ENCODE results near the gene RPL29. TPM values are rescaled to one million over a fixed set of nuclear protein-coding genes. Genes with fewer than 3 reads are reported as not detected.
A peak's percentile ranks its signal among the peaks of the same experiment; 100 is the strongest.

RPL29 gene
- total and polyA plus RNA-seq, 9 donors = 2,497 to 3,484 (median 2,953) TPM

GRCh38 chr3:51986010-51986947 lies 9.4 kb downstream of the RPL29 start:
- 76% methylated on average over 2 of the region's 12 CpGs for WGBS (ENCODE audit: insufficient coverage)
- Histone ChIP-seq H3K36me3 (ENCODE audit: control insufficient read depth, insufficient read depth, low read length) (peaks cover 17% of the 10 kb centered on the region), H3K27me3 (ENCODE audit: control insufficient read depth, insufficient read depth, low read length) (no peaks in the 10 kb centered on the region), H3K27ac (ENCODE audit: low read length) (no peak overlapping the region), H3K4me1 (ENCODE audit: control insufficient read depth, insufficient read depth, low read length) (peaks cover 28% of the 10 kb centered on the region), H3K4me3 (ENCODE audit: low read length) (no peak overlapping the region), H3K9me3 (replicated peaks; ENCODE audit: control insufficient read depth, low read depth, low read length) (no peaks in the 10 kb centered on the region)
- no peak for DNase-seq

DNA sequence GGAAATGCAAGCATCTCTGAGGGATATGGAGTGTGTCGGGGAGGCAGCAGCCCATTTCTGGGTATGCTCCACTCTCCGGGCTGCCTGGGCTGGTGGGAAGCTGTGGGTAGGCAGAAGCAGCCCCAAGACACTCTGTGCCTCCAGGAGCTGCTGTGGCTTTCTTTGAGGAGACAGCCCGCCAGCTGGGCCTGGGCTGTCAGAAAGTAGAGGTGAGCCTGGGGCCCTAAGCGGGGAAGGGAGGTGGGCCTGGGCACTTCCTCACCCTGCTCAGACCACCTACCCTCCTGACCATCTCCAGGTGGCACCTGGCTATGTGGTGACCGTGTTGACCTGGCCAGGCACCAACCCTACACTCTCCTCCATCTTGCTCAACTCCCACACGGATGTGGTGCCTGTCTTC lies 10.6 kb downstream of the RPL29 start:
- DNase-seq = no peak
- Histone ChIP-seq H3K4me3 (ENCODE audit: low read length) (no peak overlapping the region), H3K9me3 (replicated peaks; ENCODE audit: control insufficient read depth, low read depth, low read length) (no peaks in the 10 kb centered on the region), H3K4me1 (ENCODE audit: control insufficient read depth, insufficient read depth, low read length) (peaks cover 28% of the 10 kb centered on the region), H3K27ac (ENCODE audit: low read length) (no peak overlapping the region), H3K27me3 (ENCODE audit: control insufficient read depth, insufficient read depth, low read length) (no peaks in the 10 kb centered on the region), H3K36me3 (ENCODE audit: control insufficient read depth, insufficient read depth, low read length) (peaks cover 20% of the 10 kb centered on the region)
- WGBS (ENCODE audit: insufficient coverage) = 69% methylated on average over 2 of the region's 6 CpGs

DNA sequence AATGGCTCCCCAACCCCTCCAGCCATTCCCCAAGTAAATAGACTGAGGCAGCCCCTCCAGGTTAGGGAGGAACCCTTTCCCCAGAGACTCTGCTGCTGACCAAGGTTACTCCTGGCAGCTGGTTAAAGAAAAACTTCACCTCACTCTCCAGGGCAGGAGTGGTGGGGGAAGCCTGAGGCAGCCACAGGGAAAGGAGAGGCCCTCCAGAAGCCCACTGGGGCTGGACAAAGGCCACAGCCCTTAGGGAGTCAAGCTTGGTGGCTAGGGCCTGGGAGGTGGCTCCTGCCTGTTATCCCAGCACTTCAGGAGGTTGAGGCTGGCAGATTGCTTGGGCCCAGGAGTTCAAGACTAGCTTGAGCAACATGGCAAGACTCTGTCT lies 11.4 kb downstream of the RPL29 start:
- Histone ChIP-seq H3K4me1 (ENCODE audit: control insufficient read depth, insufficient read depth, low read length) (peaks cover 23% of the 10 kb centered on the region), H3K36me3 (ENCODE audit: control insufficient read depth, insufficient read depth, low read length) (peaks cover 17% of the 10 kb centered on the region), H3K4me3 (ENCODE audit: low read length) (no peak overlapping the region), H3K9me3 (replicated peaks; ENCODE audit: control insufficient read depth, low read depth, low read length) (no peaks in the 10 kb centered on the region), H3K27me3 (ENCODE audit: control insufficient read depth, insufficient read depth, low read length) (no peaks in the 10 kb centered on the region), H3K27ac (ENCODE audit: low read length) (peak overlapping the region; percentile 20)
- DNase-seq = no peak

DNA sequence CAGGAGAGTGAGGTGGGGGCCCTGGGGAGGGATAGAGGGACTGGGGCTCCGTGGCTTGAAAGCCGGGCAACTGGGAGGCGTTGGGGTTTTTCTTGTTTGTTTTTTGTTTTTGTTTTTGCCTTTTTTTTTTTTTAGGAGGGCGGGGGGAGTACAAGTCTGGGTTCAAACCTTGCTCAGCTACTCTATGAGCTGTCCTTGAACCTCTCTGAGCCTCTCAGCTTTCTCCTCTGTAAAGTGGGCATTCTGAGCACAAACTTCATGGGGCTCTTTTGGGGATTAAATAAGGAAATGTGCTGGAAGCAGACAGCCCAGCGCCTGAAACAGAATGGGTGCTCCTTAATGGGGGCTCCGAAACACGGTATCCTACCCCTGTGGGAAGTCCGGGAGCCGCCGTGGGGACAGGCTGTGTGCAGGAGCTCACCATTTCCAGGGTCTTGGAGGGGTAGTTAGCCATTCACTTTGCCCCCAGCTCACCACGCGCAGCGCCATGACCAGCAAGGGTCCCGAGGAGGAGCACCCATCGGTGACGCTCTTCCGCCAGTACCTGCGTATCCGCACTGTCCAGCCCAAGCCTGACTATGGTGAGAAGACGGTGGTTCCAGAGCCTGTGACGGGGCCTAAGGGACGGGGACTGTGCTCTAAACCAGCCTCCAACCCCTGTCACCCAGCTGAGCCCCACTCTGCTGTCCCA lies 12.0 kb downstream of the RPL29 start:
- Histone ChIP-seq H3K36me3 (ENCODE audit: control insufficient read depth, insufficient read depth, low read length) (peaks cover 17% of the 10 kb centered on the region), H3K4me1 (ENCODE audit: control insufficient read depth, insufficient read depth, low read length) (peaks cover 20% of the 10 kb centered on the region)
- 67% methylated on average over 20 of the region's 22 CpGs for WGBS (ENCODE audit: insufficient coverage)

DNA sequence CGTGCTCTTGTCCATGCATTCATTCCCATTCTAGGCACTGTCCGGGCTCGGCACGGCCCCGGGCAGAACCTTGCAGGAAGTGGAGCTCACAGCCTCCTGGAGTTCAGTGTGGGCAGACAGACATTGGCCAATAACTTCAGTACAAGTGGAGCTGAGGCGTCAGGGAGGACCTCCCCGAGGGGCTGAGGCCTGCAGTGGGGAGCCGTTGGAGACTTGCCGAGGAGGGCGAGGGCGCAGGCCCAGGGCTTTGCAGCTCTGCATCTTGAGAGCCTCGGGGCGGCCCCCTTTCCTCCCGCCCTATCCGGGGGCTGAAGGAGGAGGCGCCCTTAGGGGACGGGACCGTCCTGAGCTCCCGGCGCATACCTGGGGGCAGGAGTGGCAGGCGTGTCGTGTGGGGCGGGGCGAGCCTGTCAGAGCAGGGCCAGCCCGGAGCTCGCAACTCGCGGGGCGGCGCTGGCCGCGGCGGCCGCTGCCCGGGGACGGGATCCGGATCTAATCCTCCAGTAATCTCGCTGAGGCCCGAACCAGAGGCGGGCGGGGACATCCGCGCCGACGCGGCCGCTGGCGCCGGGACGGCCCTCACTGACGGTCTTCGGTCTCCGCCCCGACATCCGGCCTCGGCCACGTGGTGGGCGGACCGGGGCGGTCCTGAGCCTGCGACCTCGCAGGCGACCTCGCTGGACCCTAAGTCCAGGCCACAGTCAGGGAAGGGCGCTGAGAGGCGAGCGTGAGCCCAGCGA lies 12.7 kb downstream of the RPL29 start, which contains the start of gene ACY1:
ACY1 (plus strand) TSS at position 698 of the 740 bp plus-strand sequence. CDS start 530 bp downstream, outside the sequence.
- Histone ChIP-seq H3K27ac (ENCODE audit: low read length) (peak within 1 kb of the TSS; percentile 98), H3K27me3 (ENCODE audit: control insufficient read depth, insufficient read depth, low read length) (no peaks in the 10 kb centered on the region), H3K36me3 (ENCODE audit: control insufficient read depth, insufficient read depth, low read length) (peaks cover 17% of the 10 kb centered on the region), H3K4me1 (ENCODE audit: control insufficient read depth, insufficient read depth, low read length) (peaks cover 20% of the 10 kb centered on the region), H3K4me3 (ENCODE audit: low read length) (peak within 1 kb of the TSS; percentile 69), H3K9me3 (replicated peaks; ENCODE audit: control insufficient read depth, low read depth, low read length) (no peaks in the 10 kb centered on the region)
- WGBS (ENCODE audit: insufficient coverage) = under 1% methylated on average over 63 of the region's 68 CpGs
- DNase-seq = peak; percentile 95

More for the DNA sequence above, 12.0 kb downstream of the RPL29 start:
- Histone ChIP-seq H3K9me3 (replicated peaks; ENCODE audit: control insufficient read depth, low read depth, low read length) (no peaks in the 10 kb centered on the region), H3K27ac (ENCODE audit: low read length) (peak overlapping the region; percentile 98), H3K4me3 (ENCODE audit: low read length) (peak overlapping the region; percentile 69), H3K27me3 (ENCODE audit: control insufficient read depth, insufficient read depth, low read length) (no peaks in the 10 kb centered on the region)
- DNase-seq = no peak

GRCh38 chr3:51982352-51982837 lies 13.3 kb downstream of the RPL29 start:
- peaks cover 16% of the 10 kb centered on the region for H3K36me3 ChIP-seq (ENCODE audit: control insufficient read depth, insufficient read depth, low read length)
- DNase-seq = peak; percentile 48

DNA sequence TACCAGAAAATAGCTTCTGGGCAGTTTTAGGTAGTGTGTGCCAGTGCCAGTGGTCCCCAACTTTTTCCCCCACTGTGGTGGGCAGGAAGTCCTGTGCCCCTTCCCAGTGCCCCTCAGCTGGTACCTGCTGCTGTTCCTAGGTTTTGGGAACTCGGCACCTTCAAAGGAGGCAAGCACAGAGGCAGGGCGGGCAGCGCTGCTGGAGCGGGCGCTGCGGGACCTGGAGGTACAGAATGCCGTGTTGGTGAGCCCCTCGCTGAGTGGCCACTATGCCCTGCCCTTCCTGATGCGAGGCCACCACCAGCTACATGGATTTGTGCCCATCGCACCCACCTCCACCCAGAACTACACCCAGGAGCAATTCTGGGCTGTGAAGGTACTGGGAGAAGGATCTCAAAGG lies 15.4 kb downstream of the RPL29 start:
- Histone ChIP-seq H3K4me3 (ENCODE audit: low read length) (no peak overlapping the region), H3K36me3 (ENCODE audit: control insufficient read depth, insufficient read depth, low read length) (peaks cover 5% of the 10 kb centered on the region), H3K4me1 (ENCODE audit: control insufficient read depth, insufficient read depth, low read length) (peaks cover 30% of the 10 kb centered on the region), H3K27ac (ENCODE audit: low read length) (no peak overlapping the region), H3K27me3 (ENCODE audit: control insufficient read depth, insufficient read depth, low read length) (no peaks in the 10 kb centered on the region), H3K9me3 (replicated peaks; ENCODE audit: control insufficient read depth, low read depth, low read length) (no peaks in the 10 kb centered on the region)
- 96% methylated on average over 5 of the region's 10 CpGs for WGBS (ENCODE audit: insufficient coverage)
- no peak for DNase-seq

More at GRCh38 chr3:51982352-51982837, 13.3 kb downstream of the RPL29 start:
- no peaks in the 10 kb centered on the region for H3K9me3 ChIP-seq (replicated peaks; ENCODE audit: control insufficient read depth, low read depth, low read length)
- peaks cover 20% of the 10 kb centered on the region for H3K4me1 ChIP-seq (ENCODE audit: control insufficient read depth, insufficient read depth, low read length)
- peak overlapping the region; percentile 69 for H3K4me3 ChIP-seq (ENCODE audit: low read length)
- H3K27ac ChIP-seq (ENCODE audit: low read length) = peak overlapping the region; percentile 98
- 0% methylated on average over 3 of the region's 4 CpGs for WGBS (ENCODE audit: insufficient coverage)
- no peaks in the 10 kb centered on the region for H3K27me3 ChIP-seq (ENCODE audit: control insufficient read depth, insufficient read depth, low read length)

DNA sequence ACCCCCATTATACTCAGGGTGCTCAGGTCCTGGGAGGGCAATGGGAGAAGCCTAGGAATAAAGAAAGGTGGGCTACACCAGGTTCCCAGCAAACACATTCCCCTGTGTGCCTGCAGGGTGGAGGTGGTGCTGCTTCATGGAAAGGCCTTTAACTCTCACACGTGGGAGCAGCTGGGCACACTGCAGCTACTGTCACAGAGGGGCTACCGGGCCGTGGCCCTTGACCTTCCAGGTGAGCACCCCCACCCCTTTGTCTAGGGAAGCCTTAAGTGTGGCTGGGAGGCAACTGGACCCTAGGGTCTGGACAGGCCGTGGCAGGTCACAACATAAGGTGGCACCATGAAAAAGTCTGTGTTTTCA lies 17.6 kb downstream of the RPL29 start:
- no peak for DNase-seq
- no peak overlapping the region for H3K27ac ChIP-seq (ENCODE audit: low read length)
- H3K4me1 ChIP-seq (ENCODE audit: control insufficient read depth, insufficient read depth, low read length) = peaks cover 35% of the 10 kb centered on the region
- peaks cover 5% of the 10 kb centered on the region for H3K36me3 ChIP-seq (ENCODE audit: control insufficient read depth, insufficient read depth, low read length)
- 60% methylated on average over 1 of the region's 4 CpGs for WGBS (ENCODE audit: insufficient coverage)
- no peaks in the 10 kb centered on the region for H3K27me3 ChIP-seq (ENCODE audit: control insufficient read depth, insufficient read depth, low read length)
- no peaks in the 10 kb centered on the region for H3K9me3 ChIP-seq (replicated peaks; ENCODE audit: control insufficient read depth, low read depth, low read length)
- no peak overlapping the region for H3K4me3 ChIP-seq (ENCODE audit: low read length)

DNA sequence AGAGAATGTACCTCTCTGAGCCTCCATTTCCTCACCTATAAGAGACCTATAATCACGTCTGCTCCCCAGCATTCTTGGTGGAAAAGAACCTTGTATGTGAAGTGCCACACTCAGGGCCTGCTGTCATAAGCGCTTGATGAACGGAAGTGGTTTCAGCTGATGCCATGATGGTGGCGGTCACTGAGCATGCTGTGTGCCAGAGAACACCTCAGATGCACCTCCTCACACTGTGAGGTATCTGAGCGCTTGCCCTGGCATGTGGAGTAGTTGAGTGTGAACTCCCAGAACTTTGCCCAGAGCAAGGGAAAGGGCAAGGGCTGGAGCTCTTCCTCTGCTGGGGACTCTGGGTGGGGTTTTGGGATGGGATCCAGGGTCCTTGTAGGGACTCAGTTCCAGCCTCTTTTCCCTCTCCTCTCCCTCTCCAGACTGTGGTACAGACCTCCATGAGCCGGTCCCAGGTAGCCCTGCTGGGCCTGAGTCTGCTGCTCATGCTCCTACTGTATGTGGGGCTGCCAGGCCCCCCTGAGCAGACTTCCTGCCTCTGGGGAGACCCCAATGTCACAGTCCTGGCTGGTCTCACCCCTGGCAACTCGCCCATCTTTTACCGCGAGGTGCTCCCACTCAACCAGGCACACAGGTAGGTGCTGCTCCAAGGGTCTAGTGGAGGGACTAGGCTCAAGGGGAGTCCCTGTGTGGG lies 18.1 kb downstream of the RPL29 start:
- Histone ChIP-seq H3K27me3 (ENCODE audit: control insufficient read depth, insufficient read depth, low read length) (no peaks in the 10 kb centered on the region), H3K4me1 (ENCODE audit: control insufficient read depth, insufficient read depth, low read length) (peaks cover 31% of the 10 kb centered on the region), H3K4me3 (ENCODE audit: low read length) (no peak overlapping the region), H3K27ac (ENCODE audit: low read length) (no peak overlapping the region), H3K36me3 (ENCODE audit: control insufficient read depth, insufficient read depth, low read length) (peaks cover 5% of the 10 kb centered on the region), H3K9me3 (replicated peaks; ENCODE audit: control insufficient read depth, low read depth, low read length) (no peaks in the 10 kb centered on the region)
- no peak for DNase-seq
- 93% methylated on average over 5 of the region's 9 CpGs for WGBS (ENCODE audit: insufficient coverage)

Measured in muscle of leg (tissue), 11 donors.